ENCODE measurements around the gene DCT.

- TF ChIP-seq CTCF (IDR thresholded peaks at IDR 0.05) (no peak), POLR2A (IDR thresholded peaks at IDR 0.05) (no peak)
Observed at GRCh38 chr13:94480672-94481145, 1.2 kb upstream of the DCT start.
